ENCODE measurements around the gene CNGB1.
"Not testable (repeated sequence)": the region's sequence is repeated elsewhere in the genome, so short reads cannot be mapped to it uniquely, and the experiment has no call there.

Gene CNGB1

GRCh38 chr16:57911743-57912142 is 59.2 kb downstream of the CNGB1 start:
- no peak overlapping the region for H3K4me3 ChIP-seq (ENCODE audit: low read depth, low read length)

GRCh38 chr16:57910696-57911095 is 60.2 kb downstream of the CNGB1 start:
- no peak overlapping the region for H3K4me3 ChIP-seq (ENCODE audit: low read depth, low read length)

GRCh38 chr16:57908409-57908987 is 62.4 kb downstream of the CNGB1 start:
- no peak overlapping the region for H3K4me3 ChIP-seq (ENCODE audit: low read depth, low read length)

DNA sequence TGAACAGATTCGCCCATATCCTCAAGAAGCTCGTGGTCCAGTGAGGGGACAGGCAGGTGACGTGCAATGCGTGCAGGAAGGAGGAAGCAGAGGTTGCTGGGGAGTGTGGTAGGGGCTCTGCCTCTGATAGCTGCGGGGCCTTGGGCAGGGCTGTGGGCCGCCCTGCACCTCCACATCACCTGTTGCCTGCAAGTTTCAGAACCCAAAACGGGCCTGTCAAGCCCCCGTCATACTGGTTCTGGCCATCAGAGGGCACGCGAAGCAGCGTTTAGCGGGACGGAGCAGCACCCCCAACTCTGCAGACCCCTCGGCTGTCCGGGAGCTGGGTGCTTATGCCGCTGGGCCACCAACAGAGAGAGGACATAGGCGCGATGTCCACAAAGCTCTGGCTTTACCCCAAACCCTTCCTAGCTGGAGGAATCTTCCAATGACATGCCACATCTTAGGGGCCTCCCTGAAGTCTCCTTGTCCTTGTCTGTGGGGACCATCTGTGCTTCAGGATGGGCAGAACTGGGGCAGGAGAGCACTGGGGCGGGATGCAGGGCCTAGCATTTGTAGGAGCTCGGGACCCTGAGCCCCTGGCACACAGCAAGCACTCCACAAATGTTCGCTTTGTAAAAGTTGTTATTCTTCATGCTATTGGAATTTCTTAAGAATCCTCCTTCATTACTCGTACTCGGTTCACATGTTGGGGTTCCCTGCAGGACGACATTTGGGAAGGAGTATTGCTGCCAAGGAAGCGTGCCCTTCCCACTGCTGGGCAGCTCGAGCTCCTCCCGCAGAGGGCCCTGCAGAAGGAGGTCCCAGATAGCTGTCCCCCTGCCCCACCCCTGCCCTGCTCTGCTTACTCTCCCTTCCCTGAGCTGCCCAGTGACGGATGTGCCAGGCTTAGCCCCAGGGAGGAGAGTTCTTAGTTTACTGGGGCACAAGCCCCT is 64.3 kb downstream of the CNGB1 start:
- H3K4me3 ChIP-seq (ENCODE audit: low read depth, low read length): no peak overlapping the region

DNA sequence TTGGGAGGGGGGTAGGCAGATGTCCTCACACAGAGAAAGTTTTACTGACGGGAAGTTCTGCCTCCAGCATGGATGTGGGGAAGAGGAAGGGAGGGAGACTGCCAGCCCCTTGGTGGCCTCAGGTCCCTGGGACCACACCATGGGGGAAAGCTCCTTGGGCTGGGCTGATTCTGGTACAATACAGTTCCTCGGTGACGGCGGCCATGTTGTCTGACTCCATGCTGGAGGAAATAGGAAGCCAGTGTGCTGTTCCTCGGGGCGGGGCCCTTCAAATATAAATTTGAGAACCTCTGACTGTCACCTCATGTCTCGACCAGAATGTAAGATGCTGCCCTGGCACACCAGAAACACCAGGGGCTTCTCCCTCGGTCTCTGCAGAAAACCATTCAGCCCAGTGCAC is 66.8 kb downstream of the CNGB1 start:
- H3K4me3 ChIP-seq (ENCODE audit: low read depth, low read length): no peak overlapping the region

DNA sequence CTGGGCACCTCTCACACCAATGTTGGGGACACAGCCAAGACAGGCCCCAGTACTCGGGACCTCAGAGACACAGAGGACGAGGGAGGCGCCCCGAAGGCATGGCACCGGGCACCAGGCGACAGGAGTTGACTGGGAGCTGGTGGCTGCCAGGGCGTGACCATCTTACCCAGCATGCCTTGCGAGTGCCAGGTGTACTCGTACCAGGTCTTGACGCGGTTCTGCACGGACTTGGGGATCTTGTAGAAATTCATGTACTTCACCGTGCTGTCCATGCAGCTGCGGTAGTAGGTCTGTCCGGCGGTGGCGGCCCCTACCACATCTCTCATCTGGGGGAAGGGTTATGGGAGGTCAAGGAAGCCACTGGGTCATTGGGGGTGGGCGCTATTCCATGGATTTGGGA is 67.3 kb downstream of the CNGB1 start:
- H3K4me3 ChIP-seq (ENCODE audit: low read depth, low read length): no peak overlapping the region

- H3K4me3 ChIP-seq (ENCODE audit: low read depth, low read length): no peak overlapping the region
Measured at GRCh38 chr16:57901480-57902069, 69.4 kb downstream of the CNGB1 start.

GRCh38 chr16:57900796-57901479 is 70.0 kb downstream of the CNGB1 start:
- H3K4me3 ChIP-seq (ENCODE audit: low read depth, low read length): no peak overlapping the region

- H3K4me3 ChIP-seq (ENCODE audit: low read depth, low read length): no peak overlapping the region
Measured at GRCh38 chr16:57899771-57900661, 70.9 kb downstream of the CNGB1 start.

- no peak overlapping the region for H3K4me3 ChIP-seq (ENCODE audit: low read depth, low read length)
Measured at GRCh38 chr16:57898961-57899360, 72.0 kb downstream of the CNGB1 start.

DNA sequence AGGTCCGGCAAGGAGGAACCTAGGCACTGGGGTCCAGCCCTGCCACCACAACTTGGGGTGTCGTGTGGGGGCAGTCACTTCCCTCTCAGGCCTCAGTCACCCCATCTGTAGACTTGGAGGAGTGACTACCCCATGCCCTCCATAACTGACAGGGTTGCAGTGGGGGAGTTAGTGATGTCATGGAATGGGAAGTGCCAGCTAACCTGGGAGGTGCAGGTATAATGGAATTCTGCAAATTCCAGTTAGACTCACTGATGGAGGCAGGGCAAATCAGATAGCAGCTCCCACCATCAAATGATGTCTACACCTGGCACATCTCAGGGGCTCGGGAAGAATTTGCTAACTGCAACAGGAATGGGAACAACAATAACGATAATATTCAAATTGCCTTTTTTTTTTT is 72.9 kb downstream of the CNGB1 start:
- no peak overlapping the region for H3K4me3 ChIP-seq (ENCODE audit: low read depth, low read length)

- H3K4me3 ChIP-seq (ENCODE audit: low read depth, low read length): no peak overlapping the region
Measured at GRCh38 chr16:57897053-57897784, 73.7 kb downstream of the CNGB1 start.

- H3K4me3 ChIP-seq (ENCODE audit: low read depth, low read length): not testable (repeated sequence)
Measured at GRCh38 chr16:57895081-57895547, 75.8 kb downstream of the CNGB1 start.

GRCh38 chr16:57894390-57895080 is 76.4 kb downstream of the CNGB1 start:
- H3K4me3 ChIP-seq (ENCODE audit: low read depth, low read length): no peak overlapping the region

DNA sequence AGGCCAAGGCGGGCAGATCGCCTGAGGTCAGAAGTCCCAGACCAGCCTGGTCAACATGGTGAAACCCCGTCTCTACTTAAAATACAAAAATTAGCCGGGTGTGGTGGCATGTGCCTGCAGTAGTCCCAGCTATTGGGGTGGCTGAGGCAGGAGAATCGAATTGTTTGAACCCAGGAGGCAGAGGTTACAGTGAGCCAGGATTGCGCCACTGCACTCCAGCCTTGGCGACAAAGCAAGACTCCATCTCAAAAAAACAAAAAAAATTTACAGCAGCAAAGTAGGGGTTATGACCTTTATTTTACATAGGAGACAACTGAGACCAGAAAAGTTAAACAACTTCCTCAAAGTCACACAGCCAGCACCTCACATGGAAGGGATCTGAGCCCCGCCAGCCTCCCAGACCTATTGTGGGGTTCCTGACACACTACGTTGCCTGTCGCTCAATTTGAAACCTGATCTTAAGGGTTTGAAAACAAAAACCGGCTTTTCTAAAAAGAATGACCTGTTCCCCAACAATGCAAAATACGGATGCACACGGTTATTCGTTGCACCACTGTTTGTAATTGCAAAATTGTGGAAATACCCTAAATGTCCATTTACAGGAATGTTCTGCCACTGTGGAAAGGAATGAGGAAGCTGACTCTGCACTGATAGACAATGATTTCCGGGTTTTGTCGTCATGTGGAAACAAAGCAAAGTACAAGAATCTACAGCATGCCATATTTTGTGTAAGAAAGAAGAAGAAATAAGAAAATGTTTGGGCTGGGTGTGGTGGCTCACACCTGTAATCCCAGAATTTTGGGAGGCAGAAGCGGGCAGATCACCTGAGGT is 77.2 kb downstream of the CNGB1 start:
- H3K4me3 ChIP-seq (ENCODE audit: low read depth, low read length): no peak overlapping the region

- H3K4me3 ChIP-seq (ENCODE audit: low read depth, low read length): no peak overlapping the region
Measured at GRCh38 chr16:57893217-57893558, 77.7 kb downstream of the CNGB1 start.

DNA sequence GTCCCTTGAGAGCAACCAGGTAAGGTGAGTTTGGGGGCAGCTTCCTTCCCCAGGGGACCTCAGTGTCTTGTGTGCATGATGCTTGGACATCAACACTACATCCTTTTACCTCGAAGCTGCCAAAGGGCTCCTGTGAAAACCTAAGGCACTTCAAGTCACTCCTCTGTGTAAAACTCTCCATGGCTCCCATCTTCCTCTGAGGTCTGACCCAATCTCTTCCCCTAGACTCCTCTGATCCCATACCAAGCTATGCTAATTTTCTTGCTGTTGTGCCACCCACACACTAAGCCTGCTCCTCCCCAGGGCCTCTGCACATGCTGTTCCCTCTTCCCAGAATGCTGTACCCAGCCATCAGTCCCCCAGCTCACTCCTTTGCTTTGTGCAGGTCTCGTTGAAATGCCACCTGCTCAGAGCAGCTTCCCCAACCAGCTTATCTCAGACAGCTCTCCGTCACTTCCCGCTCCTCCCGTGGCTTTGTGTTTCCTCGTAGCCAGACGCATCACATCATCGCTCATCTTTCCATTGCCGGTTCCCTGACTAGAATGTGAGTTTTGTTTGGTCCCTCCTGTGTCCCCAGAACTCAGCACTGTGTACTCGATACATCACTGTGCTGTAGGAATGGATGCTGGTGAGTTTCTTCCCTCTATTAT is 78.4 kb downstream of the CNGB1 start:
- no peak overlapping the region for H3K4me3 ChIP-seq (ENCODE audit: low read depth, low read length)

- no peak overlapping the region for H3K4me3 ChIP-seq (ENCODE audit: low read depth, low read length)
Measured at GRCh38 chr16:57892041-57892440, 78.9 kb downstream of the CNGB1 start.

Data from iPS-11a (cell line).